HEK293T (cell line): ENCODE measurements around the gene ATP9B.

Source experiments
- CTCF ChIA-PET: fragments of 350-600 bp; formaldehyde crosslinking; extraction: SDS; loops from one replicate; lab custom pipeline; 2021; ENCODE audit warnings: antibody characterized with exemption, inconsistent platforms; lab: Yijun Ruan, JAX
- POLR2A ChIA-PET: fragments of 350-600 bp; formaldehyde crosslinking; extraction: SDS; loops from one replicate; lab custom pipeline; 2020; ENCODE audit warnings: antibody characterized with exemption, inconsistent platforms; lab: Yijun Ruan, JAX
- DNase-seq: peaks from one replicate; pipeline ENCODE4 v3.0.0; 2012; ENCODE audit warnings: mixed read lengths; ENCODE audit errors: extremely low spot score
- ARNT ChIP-seq: fragments of 450-650 bp; IDR thresholded peaks from 2 replicates; pipeline ENCODE4 v1.6.1; 2017; ENCODE audit warnings: mild to moderate bottlenecking
- BHLHE40 ChIP-seq: fragments of 450-650 bp; IDR thresholded peaks from 2 replicates; pipeline ENCODE4 v1.6.1; 2016; ENCODE audit warnings: mild to moderate bottlenecking, moderate library complexity, borderline replicate concordance
- CTBP1 ChIP-seq: fragments of 450-650 bp; IDR thresholded peaks from 2 replicates; pipeline ENCODE4 v1.6.1; 2016; ENCODE audit warnings: borderline replicate concordance
- ELF4 ChIP-seq: fragments of 450-650 bp; IDR thresholded peaks from 2 replicates; pipeline ENCODE4 v1.6.1; 2017; ENCODE audit warnings: antibody characterized with exemption
- FOXA1 ChIP-seq: fragments of 450-650 bp; IDR thresholded peaks from 2 replicates; pipeline ENCODE4 v1.6.1; 2016; ENCODE audit warnings: mild to moderate bottlenecking
- FOXK2 ChIP-seq: fragments of 450-650 bp; IDR thresholded peaks from 2 replicates; pipeline ENCODE4 v1.6.1; 2016; ENCODE audit warnings: mild to moderate bottlenecking
- FOXM1 ChIP-seq: fragments of 450-650 bp; IDR thresholded peaks from 2 replicates; pipeline ENCODE4 v1.6.1; 2017; ENCODE audit warnings: mild to moderate bottlenecking, borderline replicate concordance
- HDGF ChIP-seq: fragments of 450-650 bp; IDR thresholded peaks from 2 replicates; pipeline ENCODE4 v1.6.1; 2017; ENCODE audit warnings: antibody characterized with exemption, borderline replicate concordance
- L3MBTL2 ChIP-seq: fragments of 450-650 bp; conservative IDR thresholded peaks from 2 replicates; pipeline ENCODE4 v1.6.1; 2016; ENCODE audit warnings: mild to moderate bottlenecking
- LEF1 ChIP-seq: fragments of 450-650 bp; IDR thresholded peaks from 2 replicates; pipeline ENCODE4 v1.6.1; 2017; ENCODE audit warnings: mild to moderate bottlenecking, borderline replicate concordance
- NFRKB ChIP-seq: fragments of 450-650 bp; IDR thresholded peaks from 2 replicates; pipeline ENCODE4 v1.6.1; 2016; ENCODE audit warnings: mild to moderate bottlenecking, moderate library complexity
- SP1 ChIP-seq: fragments of 450-650 bp; IDR thresholded peaks from 2 replicates; pipeline ENCODE4 v1.6.1; 2017
- SUZ12 ChIP-seq: fragments of 450-650 bp; IDR thresholded peaks from 2 replicates; pipeline ENCODE4 v1.6.1; 2016; ENCODE audit warnings: mild to moderate bottlenecking
- TARDBP ChIP-seq: fragments of 450-650 bp; IDR thresholded peaks from 2 replicates; pipeline ENCODE4 v1.6.1; 2016
- ZNF384 ChIP-seq: fragments of 450-650 bp; IDR thresholded peaks from 2 replicates; pipeline ENCODE4 v1.6.1; 2016
- TF ChIP-seq, protein P1 (sequence below): fragments of 450-650 bp; IDR thresholded peaks from 2 replicates; pipeline ENCODE4 v1.6.1; 2016

ATP9B gene

DNA sequence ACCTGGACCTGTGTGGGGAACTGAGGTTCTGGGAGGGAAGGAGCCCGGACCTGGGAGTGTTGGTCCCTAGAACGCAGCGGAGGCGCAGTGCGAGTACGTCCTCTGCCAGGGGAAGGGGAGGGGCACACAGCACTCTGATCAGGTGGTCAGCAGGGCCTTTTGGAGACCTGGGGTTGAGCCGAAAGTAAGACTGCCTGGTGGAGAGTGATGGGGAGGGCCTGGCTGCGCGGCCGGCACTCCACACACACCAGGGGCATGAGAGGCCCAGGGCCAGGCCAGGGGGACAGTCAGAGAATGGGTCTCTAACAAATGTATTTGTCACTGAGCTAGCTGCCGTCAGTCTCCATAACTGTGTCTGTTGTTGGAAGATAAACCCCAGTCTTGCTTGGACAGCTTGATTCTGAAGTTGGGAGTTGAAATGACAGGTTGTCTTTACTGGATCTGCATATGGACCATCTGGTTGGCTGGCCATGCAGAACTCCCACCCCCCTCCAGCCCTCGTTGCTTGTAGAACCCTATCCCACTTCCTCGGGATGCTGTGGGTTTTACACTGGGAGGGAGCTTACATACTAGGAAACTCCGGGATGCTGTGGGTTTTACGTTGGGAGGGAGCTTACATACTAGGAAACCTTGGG is 251.1 kb downstream of the ATP9B start:
- ChIA-PET POLR2A (no interaction called here), CTCF (no interaction called here)
- DNase-seq = no peak
- TF ChIP-seq, protein P1, sequence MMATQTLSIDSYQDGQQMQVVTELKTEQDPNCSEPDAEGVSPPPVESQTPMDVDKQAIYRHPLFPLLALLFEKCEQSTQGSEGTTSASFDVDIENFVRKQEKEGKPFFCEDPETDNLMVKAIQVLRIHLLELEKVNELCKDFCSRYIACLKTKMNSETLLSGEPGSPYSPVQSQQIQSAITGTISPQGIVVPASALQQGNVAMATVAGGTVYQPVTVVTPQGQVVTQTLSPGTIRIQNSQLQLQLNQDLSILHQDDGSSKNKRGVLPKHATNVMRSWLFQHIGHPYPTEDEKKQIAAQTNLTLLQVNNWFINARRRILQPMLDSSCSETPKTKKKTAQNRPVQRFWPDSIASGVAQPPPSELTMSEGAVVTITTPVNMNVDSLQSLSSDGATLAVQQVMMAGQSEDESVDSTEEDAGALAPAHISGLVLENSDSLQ = no peak
- TF ChIP-seq ELF4 (no peak), HDGF (no peak), CTBP1 (no peak), TARDBP (no peak), L3MBTL2 (no peak), FOXM1 (no peak), ARNT (no peak), ZNF384 (no peak), BHLHE40 (no peak), SUZ12 (no peak), LEF1 (no peak), FOXA1 (no peak), FOXK2 (no peak), NFRKB (no peak), SP1 (no peak)

DNA sequence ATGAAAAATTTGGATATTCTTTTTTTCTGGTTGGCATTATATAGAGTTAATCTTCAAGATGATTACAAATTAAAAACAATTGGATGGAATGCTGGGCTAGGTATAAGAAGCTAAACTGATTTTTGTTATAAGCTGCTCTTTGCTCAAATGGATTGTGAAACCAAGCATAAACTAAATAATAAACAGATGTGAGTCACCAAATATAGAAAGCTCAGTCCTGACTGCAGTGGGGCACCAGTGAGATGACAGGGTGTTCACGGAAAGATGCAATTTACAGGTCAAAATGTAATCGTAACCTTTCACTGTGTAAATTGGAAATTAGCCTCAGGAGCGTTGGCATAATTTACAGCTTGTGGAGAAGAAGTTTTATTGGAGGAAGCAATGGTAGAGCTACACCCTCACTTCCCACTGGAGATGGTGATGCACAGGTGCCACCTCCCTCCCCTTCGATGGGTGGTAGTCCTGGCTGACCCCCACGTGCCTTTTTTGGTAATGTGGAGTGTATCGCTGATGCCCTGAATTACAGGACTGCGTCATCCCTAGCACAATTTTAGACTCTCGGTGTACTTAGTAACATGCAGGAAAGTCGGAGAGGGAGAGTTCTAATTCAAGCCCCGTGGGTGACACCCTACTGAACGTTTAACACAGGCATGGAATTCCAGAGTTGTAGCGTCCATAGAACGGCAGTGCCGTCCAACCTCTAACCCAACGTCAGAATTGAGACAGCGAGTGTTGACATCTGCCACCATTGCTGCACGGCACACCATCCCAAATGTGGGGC is 252.6 kb downstream of the ATP9B start:
- no peak for TF ChIP-seq FOXM1
- TF ChIP-seq ZNF384 = no peak
- no peak for TF ChIP-seq HDGF
- TF ChIP-seq, protein P1 = no peak
- TF ChIP-seq L3MBTL2 = no peak
- TF ChIP-seq FOXK2 = no peak
- no peak for TF ChIP-seq ELF4
- no peak for TF ChIP-seq NFRKB
- no peak for TF ChIP-seq LEF1
- TF ChIP-seq FOXA1 = no peak
- TF ChIP-seq CTBP1 = no peak
- no peak for TF ChIP-seq SUZ12
- TF ChIP-seq BHLHE40 = no peak
- no peak for TF ChIP-seq SP1
- TF ChIP-seq TARDBP = no peak
- TF ChIP-seq ARNT = no peak
- ChIA-PET CTCF (interaction anchor here (0.7 kb wide), 1 partner anchor 57 kb away, joined by 3 read pairs; no protein-coding TSS in a partner anchor), POLR2A (no interaction called here)
- DNase-seq = no peak

DNA sequence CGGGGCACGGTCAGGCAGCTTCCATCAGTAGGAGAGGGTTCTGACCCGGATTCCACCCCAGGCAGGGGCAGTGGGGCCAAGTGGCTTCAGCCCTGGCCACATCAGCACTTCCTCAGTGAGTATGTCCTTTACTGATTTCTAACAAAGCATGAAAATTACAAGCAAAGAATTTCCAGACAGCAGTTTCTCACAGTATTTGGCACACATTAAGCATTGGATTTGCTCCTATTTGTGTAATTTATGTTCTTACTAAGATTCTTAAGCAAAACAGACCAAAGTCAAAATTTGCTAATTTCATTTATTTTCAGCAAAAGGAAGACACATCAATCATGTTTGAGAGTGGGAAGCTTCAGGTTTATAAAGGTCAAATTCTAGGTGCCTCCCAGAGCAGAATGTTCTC is 253.2 kb downstream of the ATP9B start:
- TF ChIP-seq ARNT = no peak
- CTCF ChIA-PET = no interaction called here
- DNase-seq = no peak
- POLR2A ChIA-PET = no interaction called here

DNA sequence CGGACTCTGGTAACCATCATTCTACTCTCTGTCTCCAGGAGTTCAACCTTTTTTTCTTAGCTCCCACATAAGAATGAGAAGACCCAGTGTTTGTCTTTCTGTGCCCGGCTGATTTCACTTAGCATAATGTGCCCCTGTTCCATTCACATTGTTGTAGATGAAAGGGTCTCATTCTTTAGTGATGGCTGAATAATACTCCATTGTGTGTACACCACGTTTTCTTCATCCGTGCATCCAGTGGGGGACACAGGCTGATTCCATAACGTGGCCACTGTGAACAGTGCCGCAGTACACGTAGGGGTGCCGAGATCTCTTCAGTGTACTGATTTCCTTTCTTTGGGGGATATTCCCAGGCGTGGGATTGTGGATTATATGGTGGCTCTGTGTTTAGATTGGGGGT is 254.3 kb downstream of the ATP9B start:
- no peak for DNase-seq
- ChIA-PET CTCF (no interaction called here), POLR2A (no interaction called here)
- TF ChIP-seq, protein P1 = no peak
- no peak for TF ChIP-seq FOXK2
- TF ChIP-seq NFRKB = no peak
- no peak for TF ChIP-seq ELF4
- no peak for TF ChIP-seq SUZ12
- no peak for TF ChIP-seq ARNT
- TF ChIP-seq FOXA1 = no peak
- TF ChIP-seq SP1 = no peak
- no peak for TF ChIP-seq L3MBTL2
- no peak for TF ChIP-seq ZNF384
- TF ChIP-seq TARDBP = no peak
- no peak for TF ChIP-seq CTBP1
- TF ChIP-seq HDGF = no peak

DNA sequence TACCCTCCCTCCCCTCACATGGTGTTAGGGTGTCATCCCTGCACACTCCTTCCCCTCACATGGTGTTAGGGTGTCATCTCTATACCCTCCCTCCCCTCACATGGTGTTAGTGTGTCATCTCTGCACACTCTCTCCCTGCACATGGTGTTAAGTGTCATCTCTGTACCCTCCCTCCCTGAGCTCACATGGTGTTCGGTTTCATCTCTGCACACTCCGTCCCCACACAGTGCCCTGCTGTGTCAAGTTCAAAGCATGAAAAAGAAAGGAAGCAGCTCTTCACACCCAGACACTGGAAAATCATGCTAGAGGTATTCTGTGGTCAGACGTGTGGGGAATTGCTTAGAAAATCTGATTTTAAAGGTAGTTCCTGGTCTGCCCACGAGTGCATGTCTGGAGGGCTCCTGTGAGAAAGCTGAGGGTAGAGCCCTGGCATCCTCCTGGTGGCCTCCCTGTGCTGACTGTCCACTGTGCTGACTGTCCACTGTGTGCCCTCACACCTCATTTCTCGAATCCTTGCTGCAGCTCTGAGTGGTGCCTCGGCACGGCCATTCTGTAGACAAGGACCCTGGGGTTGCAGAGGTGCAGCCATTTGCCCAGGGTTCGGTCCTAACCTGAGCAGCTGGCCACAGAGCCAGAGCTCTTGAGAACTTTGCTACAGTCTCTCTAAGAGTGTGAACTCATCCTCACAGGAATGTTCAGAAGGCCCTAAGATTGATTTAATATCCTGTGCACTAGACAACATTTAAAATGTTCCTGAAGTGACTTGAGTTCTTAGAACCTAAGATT is 257.4 kb downstream of the ATP9B start:
- DNase-seq = no peak
- ChIA-PET CTCF (no interaction called here), POLR2A (no interaction called here)
- TF ChIP-seq L3MBTL2 = no peak
- no peak for TF ChIP-seq FOXK2
- no peak for TF ChIP-seq ELF4
- TF ChIP-seq CTBP1 = no peak
- no peak for TF ChIP-seq FOXM1
- TF ChIP-seq TARDBP = no peak
- TF ChIP-seq, protein P1 = no peak
- no peak for TF ChIP-seq SUZ12
- TF ChIP-seq LEF1 = no peak
- TF ChIP-seq BHLHE40 = no peak
- no peak for TF ChIP-seq NFRKB
- TF ChIP-seq ZNF384 = no peak
- no peak for TF ChIP-seq SP1
- TF ChIP-seq HDGF = no peak
- TF ChIP-seq FOXA1 = no peak
- no peak for TF ChIP-seq ARNT
